HEK293 (cell line): ENCODE data around the gene HSPB6.

Source experiments
- CTCF ChIA-PET: fragments of 350-600 bp; formaldehyde crosslinking; extraction: SDS; loops from one replicate; lab custom pipeline; 2021; ENCODE audit warnings: antibody characterized with exemption; lab: Yijun Ruan, JAX
- POLR2A ChIA-PET: fragments of 300-600 bp; formaldehyde crosslinking; extraction: SDS; loops from one replicate; lab custom pipeline; 2020; ENCODE audit warnings: antibody characterized with exemption, inconsistent platforms; lab: Yijun Ruan, JAX
- H3K27ac ChIP-seq: fragments of 200-500 bp; sonication (Bioruptor generic); 2 replicates; pipeline ENCODE4 v1.5.1; 2014; ENCODE audit warnings: low read depth, low read length, control low read depth, inconsistent platforms; ENCODE audit errors: extremely low read depth
- H3K36me3 ChIP-seq, 2 experiments: fragments of 200-500 bp in 1 of 2; sonication (Bioruptor generic) in 1 of 2; 1 replicate in 1 of 2; 2 replicates in 1 of 2; pipeline ENCODE4 v1.5.1; 2014 to 2017; ENCODE audit warnings: inconsistent platforms in 2 of 2, low read length in 2 of 2; ENCODE audit not compliant: control insufficient read depth in 2 of 2, insufficient read depth in 1 of 2
- H3K4me1 ChIP-seq: fragments of 200-500 bp; sonication (Bioruptor generic); 2 replicates; pipeline ENCODE4 v1.5.1; 2014; ENCODE audit warnings: mild to moderate bottlenecking, low read length, inconsistent platforms; ENCODE audit not compliant: control insufficient read depth, insufficient read depth
- H3K4me3 ChIP-seq: 2 replicates; pipeline ENCODE4 v1.5.1; 2011; ENCODE audit warnings: low read depth, mild to moderate bottlenecking, control low read depth, low read length, moderate library complexity
- H3K9me3 ChIP-seq: fragments of 200-500 bp; sonication (Bioruptor generic); 2 replicates; pipeline ENCODE4 v1.5.1; 2014; ENCODE audit warnings: low read depth, low read length, inconsistent platforms; ENCODE audit not compliant: control insufficient read depth, insufficient read depth
- BCL11B ChIP-seq: fragments of 450-650 bp; formaldehyde crosslinking; IDR thresholded peaks from 2 replicates; pipeline ENCODE4 v1.5.1; 2016; ENCODE audit warnings: low read depth, missing biosample characterization, missing genetic modification characterization
- GLI2 ChIP-seq: fragments of 450-650 bp; formaldehyde crosslinking; IDR thresholded peaks from 2 replicates; pipeline ENCODE4; 2017; ENCODE audit warnings: missing biosample characterization, missing genetic modification characterization, low read depth, borderline replicate concordance
- ZFP3 ChIP-seq: fragments of 450-650 bp; formaldehyde crosslinking; IDR thresholded peaks from 2 replicates; pipeline ENCODE4 v1.5.1; 2016; ENCODE audit warnings: low read depth, missing biosample characterization, missing genetic modification characterization
- ZFP69B ChIP-seq: fragments of 450-650 bp; formaldehyde crosslinking; IDR thresholded peaks from 2 replicates; pipeline ENCODE4 v1.5.1; 2016; ENCODE audit warnings: missing biosample characterization, missing genetic modification characterization
- ZNF146 ChIP-seq: fragments of 450-650 bp; formaldehyde crosslinking; IDR thresholded peaks from 2 replicates; pipeline ENCODE4 v1.5.1; 2016; ENCODE audit warnings: missing biosample characterization, missing genetic modification characterization
- ZNF148 ChIP-seq: fragments of 450-650 bp; formaldehyde crosslinking; IDR thresholded peaks from 2 replicates; pipeline ENCODE4 v1.5.0; 2017; ENCODE audit warnings: missing biosample characterization, missing genetic modification characterization, borderline replicate concordance
- ZNF157 ChIP-seq: fragments of 450-650 bp; formaldehyde crosslinking; IDR thresholded peaks from 2 replicates; pipeline ENCODE4 v1.5.1; 2016; ENCODE audit warnings: missing biosample characterization, missing genetic modification characterization
- ZNF211 ChIP-seq: fragments of 450-650 bp; formaldehyde crosslinking; IDR thresholded peaks from 2 replicates; pipeline ENCODE4 v1.5.1; 2016; ENCODE audit warnings: low read depth, missing biosample characterization, missing genetic modification characterization
- ZNF248 ChIP-seq: fragments of 450-650 bp; formaldehyde crosslinking; IDR thresholded peaks from 2 replicates; pipeline ENCODE4 v1.5.1; 2017; ENCODE audit warnings: missing biosample characterization, missing genetic modification characterization
- ZNF266 ChIP-seq: fragments of 450-650 bp; formaldehyde crosslinking; IDR thresholded peaks from 2 replicates; pipeline ENCODE4 v1.5.1; 2016; ENCODE audit warnings: missing biosample characterization, missing genetic modification characterization, low read depth
- ZNF416 ChIP-seq: fragments of 450-650 bp; formaldehyde crosslinking; IDR thresholded peaks from 2 replicates; pipeline ENCODE4 v1.5.1; 2016; ENCODE audit warnings: missing biosample characterization, missing genetic modification characterization
- ZNF529 ChIP-seq: fragments of 450-650 bp; formaldehyde crosslinking; IDR thresholded peaks from 2 replicates; pipeline ENCODE4 v1.5.1; 2017; ENCODE audit warnings: missing genetic modification characterization, missing biosample characterization; ENCODE audit not compliant: insufficient replicate concordance
- ZNF596 ChIP-seq: fragments of 450-650 bp; IDR thresholded peaks from 2 replicates; pipeline ENCODE4 v1.5.0; 2018; ENCODE audit warnings: missing biosample characterization, mild to moderate bottlenecking, missing genetic modification characterization, moderate library complexity
- ZNF621 ChIP-seq: fragments of 450-650 bp; formaldehyde crosslinking; IDR thresholded peaks from 2 replicates; pipeline ENCODE4 v1.5.1; 2017; ENCODE audit warnings: missing biosample characterization, missing genetic modification characterization
- TF ChIP-seq, protein P1 (sequence below): fragments of 450-650 bp; formaldehyde crosslinking; IDR thresholded peaks from 2 replicates; pipeline ENCODE4 v1.5.1; 2017; ENCODE audit warnings: missing biosample characterization, missing genetic modification characterization
- TF ChIP-seq, protein P2 (sequence below): fragments of 450-650 bp; formaldehyde crosslinking; IDR thresholded peaks from 2 replicates; pipeline ENCODE4 v1.5.1; 2016; ENCODE audit warnings: missing biosample characterization, missing genetic modification characterization, low read depth
- TF ChIP-seq, protein P3 (sequence below): fragments of 450-650 bp; formaldehyde crosslinking; IDR thresholded peaks from 2 replicates; pipeline ENCODE4 v1.5.1; 2016; ENCODE audit warnings: missing biosample characterization, missing genetic modification characterization
- TF ChIP-seq, protein P4 (sequence below): fragments of 450-650 bp; formaldehyde crosslinking; IDR thresholded peaks from 2 replicates; pipeline ENCODE4 v1.5.1; 2016; ENCODE audit warnings: missing biosample characterization, missing genetic modification characterization, borderline replicate concordance
- TF ChIP-seq, protein P5 (sequence below): fragments of 450-650 bp; formaldehyde crosslinking; IDR thresholded peaks from 2 replicates; pipeline ENCODE4 v1.5.1; 2016; ENCODE audit warnings: missing biosample characterization, missing genetic modification characterization

HSPB6 gene

GRCh38 chr19:35734273-35734672 is 22.6 kb downstream of the HSPB6 start (continued):
- TF ChIP-seq ZNF416 (tag by site-specific recombination) (no peak), BCL11B (tag by site-specific recombination) (no peak)

- Histone ChIP-seq H3K4me3 (no peak overlapping the region), H3K4me1 (no peaks in the 10 kb centered on the region), H3K36me3 (peaks cover 95% of the 10 kb centered on the region in 2 experiments), H3K9me3 (no peaks in the 10 kb centered on the region), H3K27ac (0 out of 2 replicates have a peak overlapping the region, but pooled peaks have one; percentile 5)
- CTCF ChIA-PET: interaction anchor here (0.5 kb wide), 1 partner anchor 39 kb away, joined by 6 read pairs; no protein-coding TSS in a partner anchor
- POLR2A ChIA-PET: interaction anchor here (1.5 to 7.7 kb wide), 4 partner anchors 7 to 15 kb away, joined by 7 to 204 read pairs (median 12); partner anchors contain the start of genes LIN37, PSENEN and U2AF1L4
- TF ChIP-seq GLI2 (tag by site-specific recombination) (no peak), ZNF596 (tag by site-specific recombination) (no peak), ZNF621 (tag by site-specific recombination) (no peak), ZFP3 (tag by site-specific recombination) (no peak), ZNF248 (tag by site-specific recombination) (no peak), ZNF211 (tag by site-specific recombination) (no peak), ZNF529 (no peak)
- TF ChIP-seq, protein P1, sequence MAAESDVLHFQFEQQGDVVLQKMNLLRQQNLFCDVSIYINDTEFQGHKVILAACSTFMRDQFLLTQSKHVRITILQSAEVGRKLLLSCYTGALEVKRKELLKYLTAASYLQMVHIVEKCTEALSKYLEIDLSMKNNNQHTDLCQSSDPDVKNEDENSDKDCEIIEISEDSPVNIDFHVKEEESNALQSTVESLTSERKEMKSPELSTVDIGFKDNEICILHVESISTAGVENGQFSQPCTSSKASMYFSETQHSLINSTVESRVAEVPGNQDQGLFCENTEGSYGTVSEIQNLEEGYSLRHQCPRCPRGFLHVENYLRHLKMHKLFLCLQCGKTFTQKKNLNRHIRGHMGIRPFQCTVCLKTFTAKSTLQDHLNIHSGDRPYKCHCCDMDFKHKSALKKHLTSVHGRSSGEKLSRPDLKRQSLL (tag by site-specific recombination): no peak
- TF ChIP-seq, protein P2, sequence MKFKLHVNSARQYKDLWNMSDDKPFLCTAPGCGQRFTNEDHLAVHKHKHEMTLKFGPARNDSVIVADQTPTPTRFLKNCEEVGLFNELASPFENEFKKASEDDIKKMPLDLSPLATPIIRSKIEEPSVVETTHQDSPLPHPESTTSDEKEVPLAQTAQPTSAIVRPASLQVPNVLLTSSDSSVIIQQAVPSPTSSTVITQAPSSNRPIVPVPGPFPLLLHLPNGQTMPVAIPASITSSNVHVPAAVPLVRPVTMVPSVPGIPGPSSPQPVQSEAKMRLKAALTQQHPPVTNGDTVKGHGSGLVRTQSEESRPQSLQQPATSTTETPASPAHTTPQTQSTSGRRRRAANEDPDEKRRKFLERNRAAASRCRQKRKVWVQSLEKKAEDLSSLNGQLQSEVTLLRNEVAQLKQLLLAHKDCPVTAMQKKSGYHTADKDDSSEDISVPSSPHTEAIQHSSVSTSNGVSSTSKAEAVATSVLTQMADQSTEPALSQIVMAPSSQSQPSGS (tag by site-specific recombination): no peak
- TF ChIP-seq, all 188 proteins: peak for 0
Measured at GRCh38 chr19:35733180-35734125, 23.4 kb downstream of the HSPB6 start.

- H3K4me3 ChIP-seq: no peak overlapping the region
- no peak overlapping the region for H3K27ac ChIP-seq
- H3K9me3 ChIP-seq: no peaks in the 10 kb centered on the region
- no peaks in the 10 kb centered on the region for H3K4me1 ChIP-seq
- peaks cover 95 to 97% of the 10 kb centered on the region in 2 experiments for H3K36me3 ChIP-seq
- ChIA-PET POLR2A (interaction anchor here (1.5 to 13.6 kb wide), 3 partner anchors 5 to 16 kb away, joined by 7 to 204 read pairs (median 12); partner anchors contain the start of genes LIN37, PSENEN and U2AF1L4), CTCF (interaction anchor here (0.5 kb wide), 1 partner anchor 486 kb away, joined by 3 read pairs; no protein-coding TSS in a partner anchor)
- TF ChIP-seq, protein P3, sequence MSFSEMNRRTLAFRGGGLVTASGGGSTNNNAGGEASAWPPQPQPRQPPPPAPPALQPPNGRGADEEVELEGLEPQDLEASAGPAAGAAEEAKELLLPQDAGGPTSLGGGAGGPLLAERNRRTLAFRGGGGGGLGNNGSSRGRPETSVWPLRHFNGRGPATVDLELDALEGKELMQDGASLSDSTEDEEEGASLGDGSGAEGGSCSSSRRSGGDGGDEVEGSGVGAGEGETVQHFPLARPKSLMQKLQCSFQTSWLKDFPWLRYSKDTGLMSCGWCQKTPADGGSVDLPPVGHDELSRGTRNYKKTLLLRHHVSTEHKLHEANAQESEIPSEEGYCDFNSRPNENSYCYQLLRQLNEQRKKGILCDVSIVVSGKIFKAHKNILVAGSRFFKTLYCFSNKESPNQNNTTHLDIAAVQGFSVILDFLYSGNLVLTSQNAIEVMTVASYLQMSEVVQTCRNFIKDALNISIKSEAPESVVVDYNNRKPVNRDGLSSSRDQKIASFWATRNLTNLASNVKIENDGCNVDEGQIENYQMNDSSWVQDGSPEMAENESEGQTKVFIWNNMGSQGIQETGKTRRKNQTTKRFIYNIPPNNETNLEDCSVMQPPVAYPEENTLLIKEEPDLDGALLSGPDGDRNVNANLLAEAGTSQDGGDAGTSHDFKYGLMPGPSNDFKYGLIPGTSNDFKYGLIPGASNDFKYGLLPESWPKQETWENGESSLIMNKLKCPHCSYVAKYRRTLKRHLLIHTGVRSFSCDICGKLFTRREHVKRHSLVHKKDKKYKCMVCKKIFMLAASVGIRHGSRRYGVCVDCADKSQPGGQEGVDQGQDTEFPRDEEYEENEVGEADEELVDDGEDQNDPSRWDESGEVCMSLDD (tag by site-specific recombination): no peak
- TF ChIP-seq, protein P4, sequence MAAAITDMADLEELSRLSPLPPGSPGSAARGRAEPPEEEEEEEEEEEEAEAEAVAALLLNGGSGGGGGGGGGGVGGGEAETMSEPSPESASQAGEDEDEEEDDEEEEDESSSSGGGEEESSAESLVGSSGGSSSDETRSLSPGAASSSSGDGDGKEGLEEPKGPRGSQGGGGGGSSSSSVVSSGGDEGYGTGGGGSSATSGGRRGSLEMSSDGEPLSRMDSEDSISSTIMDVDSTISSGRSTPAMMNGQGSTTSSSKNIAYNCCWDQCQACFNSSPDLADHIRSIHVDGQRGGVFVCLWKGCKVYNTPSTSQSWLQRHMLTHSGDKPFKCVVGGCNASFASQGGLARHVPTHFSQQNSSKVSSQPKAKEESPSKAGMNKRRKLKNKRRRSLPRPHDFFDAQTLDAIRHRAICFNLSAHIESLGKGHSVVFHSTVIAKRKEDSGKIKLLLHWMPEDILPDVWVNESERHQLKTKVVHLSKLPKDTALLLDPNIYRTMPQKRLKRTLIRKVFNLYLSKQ: no peak
- TF ChIP-seq ZNF148 (tag by site-specific recombination) (no peak), ZFP69B (tag by site-specific recombination) (no peak), ZNF146 (tag by site-specific recombination) (no peak), ZNF157 (tag by site-specific recombination) (no peak), ZNF266 (tag by site-specific recombination) (no peak)
- TF ChIP-seq, protein P5, sequence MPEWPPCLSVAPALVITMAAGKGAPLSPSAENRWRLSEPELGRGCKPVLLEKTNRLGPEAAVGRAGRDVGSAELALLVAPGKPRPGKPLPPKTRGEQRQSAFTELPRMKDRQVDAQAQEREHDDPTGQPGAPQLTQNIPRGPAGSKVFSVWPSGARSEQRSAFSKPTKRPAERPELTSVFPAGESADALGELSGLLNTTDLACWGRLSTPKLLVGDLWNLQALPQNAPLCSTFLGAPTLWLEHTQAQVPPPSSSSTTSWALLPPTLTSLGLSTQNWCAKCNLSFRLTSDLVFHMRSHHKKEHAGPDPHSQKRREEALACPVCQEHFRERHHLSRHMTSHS (tag by site-specific recombination): no peak
Measured at GRCh38 chr19:35732540-35733179, 24.2 kb downstream of the HSPB6 start.
